COLO829 (cell line): Measurements from ENCODE around the gene ALX3.
"Not testable (repeated sequence)": the region's sequence is repeated elsewhere in the genome, so short reads cannot be mapped to it uniquely, and the experiment has no call there.

Experiments
- DNase-seq: peaks from one replicate; pipeline ENCODE4 v3.0.0; 2012; ENCODE audit warnings: low spot score

ALX3 gene

GRCh38 chr1:110089561-110090275 lies 19.2 kb upstream of the ALX3 start:
- DNase-seq: no peak

GRCh38 chr1:110088739-110089316 lies 18.4 kb upstream of the ALX3 start:
- no peak for DNase-seq

GRCh38 chr1:110087812-110088738 lies 17.6 kb upstream of the ALX3 start:
- peak; percentile 50 for DNase-seq

- no peak for DNase-seq
Measured at GRCh38 chr1:110086961-110087360, 16.5 kb upstream of the ALX3 start.

GRCh38 chr1:110085671-110086070 lies 15.2 kb upstream of the ALX3 start:
- DNase-seq: no peak

- no peak for DNase-seq
Measured at GRCh38 chr1:110084227-110085078, 14.0 kb upstream of the ALX3 start.

- no peak for DNase-seq
Measured at GRCh38 chr1:110083866-110084226, 13.4 kb upstream of the ALX3 start.

GRCh38 chr1:110083061-110083865 lies 12.8 kb upstream of the ALX3 start:
- DNase-seq: no peak

- no peak for DNase-seq
Measured at GRCh38 chr1:110082477-110082876, 12.0 kb upstream of the ALX3 start.

- no peak for DNase-seq
Measured at GRCh38 chr1:110081061-110081460, 10.6 kb upstream of the ALX3 start.

GRCh38 chr1:110079995-110080394 lies 9.5 kb upstream of the ALX3 start:
- not testable (repeated sequence) for DNase-seq

- DNase-seq: no peak
Measured at GRCh38 chr1:110076789-110077500, 6.5 kb upstream of the ALX3 start.

GRCh38 chr1:110074166-110074565 lies 3.7 kb upstream of the ALX3 start:
- DNase-seq: no peak

GRCh38 chr1:110070282-110070669 lies 196 bp downstream of the ALX3 start:
- DNase-seq: no peak

GRCh38 chr1:110069404-110070281 lies 829 bp downstream of the ALX3 start:
- no peak for DNase-seq

- DNase-seq: no peak
Measured at GRCh38 chr1:110068646-110069403, 1.6 kb downstream of the ALX3 start.

GRCh38 chr1:110067893-110068645 lies 2.4 kb downstream of the ALX3 start:
- no peak for DNase-seq

GRCh38 chr1:110067479-110067892 lies 3.0 kb downstream of the ALX3 start:
- no peak for DNase-seq
